Thyroid gland (tissue), 4 donors: ENCODE data around the gene VSNL1.

Source experiments
- CTCF ChIP-seq, 6 experiments: fragments of 200-600 bp in 3 of 6; fragments of 450-650 bp in 3 of 6; sonication (generic) in 3 of 6; IDR thresholded peaks; one replicate each; pipeline ENCODE4 v1.5.1; 2016 to 2019; ENCODE audit warnings: antibody characterized with exemption in 6 of 6, mild to moderate bottlenecking in 2 of 6, inconsistent platforms in 1 of 6, moderate library complexity in 1 of 6
- POLR2A ChIP-seq, 2 donors: fragments of 450-650 bp; IDR thresholded peaks; one replicate each; pipeline ENCODE4 v1.6.1; 2017; ENCODE audit warnings: antibody characterized with exemption in 2 of 2, mild to moderate bottlenecking in 2 of 2, moderate library complexity in 1 of 2

- TF ChIP-seq CTCF (IDR thresholded peaks at IDR 0.05) (no peak), POLR2A (IDR thresholded peaks at IDR 0.05) (no peak)
These were observed 119.7 kb downstream of the VSNL1 start for GRCh38 chr2:17660219-17660618.
